ENCODE data around the gene RNF121. TPM values are rescaled to one million over a fixed set of nuclear protein-coding genes. Genes with fewer than 3 reads are reported as not detected.

Gene RNF121
- total and polyA plus RNA-seq, 2 of the 13 experiments (the other 11 are each of a cell fraction or from before 2014, with no cell fraction given) = 28.6 to 44.3 TPM

DNA sequence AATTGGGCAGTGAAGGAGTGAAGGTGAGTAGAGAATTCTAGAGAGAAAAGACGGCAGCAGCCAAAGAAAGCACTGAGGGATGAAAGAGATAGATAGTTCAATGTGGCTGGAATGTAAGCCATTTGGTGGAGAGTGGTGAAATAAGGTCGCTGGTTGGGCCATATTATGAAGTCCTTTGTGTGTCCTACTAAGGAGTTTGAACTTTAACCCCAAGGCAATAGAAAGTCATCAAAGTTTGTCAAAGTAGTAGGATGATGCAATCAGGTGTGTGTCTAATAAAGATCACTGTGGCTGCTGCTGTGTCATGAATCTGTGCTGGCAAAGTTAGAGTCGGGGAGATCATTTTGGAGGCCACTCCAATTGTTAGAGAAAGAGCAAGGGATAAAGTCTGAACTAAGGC, 18.7 kb downstream of the RNF121 start (continued):
- TF ChIP-seq, protein P1, sequence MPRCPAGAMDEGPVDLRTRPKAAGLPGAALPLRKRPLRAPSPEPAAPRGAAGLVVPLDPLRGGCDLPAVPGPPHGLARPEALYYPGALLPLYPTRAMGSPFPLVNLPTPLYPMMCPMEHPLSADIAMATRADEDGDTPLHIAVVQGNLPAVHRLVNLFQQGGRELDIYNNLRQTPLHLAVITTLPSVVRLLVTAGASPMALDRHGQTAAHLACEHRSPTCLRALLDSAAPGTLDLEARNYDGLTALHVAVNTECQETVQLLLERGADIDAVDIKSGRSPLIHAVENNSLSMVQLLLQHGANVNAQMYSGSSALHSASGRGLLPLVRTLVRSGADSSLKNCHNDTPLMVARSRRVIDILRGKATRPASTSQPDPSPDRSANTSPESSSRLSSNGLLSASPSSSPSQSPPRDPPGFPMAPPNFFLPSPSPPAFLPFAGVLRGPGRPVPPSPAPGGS (CRISPR knock-in tag; IDR thresholded peaks at IDR 0.05) = no peak
- TF ChIP-seq MBD4 (IDR thresholded peaks at IDR 0.05; ENCODE audit: borderline replicate concordance, low read length) (no peak), ISL2 (CRISPR knock-in tag; IDR thresholded peaks at IDR 0.05) (peak; percentile 82), THAP11 (CRISPR knock-in tag; IDR thresholded peaks at IDR 0.05) (peak; percentile 85), TCF7 (IDR thresholded peaks at IDR 0.05; ENCODE audit: low read depth) (peak; percentile 75), DMAP1 (CRISPR knock-in tag; IDR thresholded peaks at IDR 0.05) (peak; percentile 84), ZNF263 (CRISPR knock-in tag; IDR thresholded peaks at IDR 0.05) (no peak), ZNF274 (CRISPR knock-in tag; IDR thresholded peaks at IDR 0.05) (no peak), TEAD2 (CRISPR knock-in tag; IDR thresholded peaks at IDR 0.05) (no peak), ATM (IDR thresholded peaks at IDR 0.05; ENCODE audit: borderline replicate concordance) (no peak), SOX6 (IDR thresholded peaks at IDR 0.05) (no peak), SOX6 (CRISPR knock-in tag; IDR thresholded peaks at IDR 0.05) (peak; percentile 93), MYC (CRISPR knock-in tag; IDR thresholded peaks at IDR 0.05; ENCODE audit: borderline replicate concordance) (no peak), ZNF652 (CRISPR knock-in tag; IDR thresholded peaks at IDR 0.05; ENCODE audit: borderline replicate concordance, low read depth) (no peak; the same call in 1 of the 2 replicates), FLYWCH1 (CRISPR knock-in tag; IDR thresholded peaks at IDR 0.05) (no peak), HNRNPL (IDR thresholded peaks at IDR 0.05; ENCODE audit: low read depth, low read length) (no peak), ZNF329 (CRISPR knock-in tag; IDR thresholded peaks at IDR 0.05; ENCODE audit: low read depth) (no peak), KAT7 (CRISPR knock-in tag; IDR thresholded peaks at IDR 0.05; ENCODE audit: borderline replicate concordance) (no peak), FOXK1 (CRISPR knock-in tag; IDR thresholded peaks at IDR 0.05; ENCODE audit: borderline replicate concordance, low read depth) (peak; percentile 73; the same call in 1 of the 2 replicates), NCOA5 (CRISPR knock-in tag; IDR thresholded peaks at IDR 0.05) (no peak), SAP130 (CRISPR knock-in tag; IDR thresholded peaks at IDR 0.05; ENCODE audit: low read depth) (peak; percentile 88), MYNN (CRISPR knock-in tag; IDR thresholded peaks at IDR 0.05; ENCODE audit: low read depth) (no peak), ZBTB38 (CRISPR knock-in tag; IDR thresholded peaks at IDR 0.05) (no peak), REL (CRISPR knock-in tag; conservative IDR thresholded peaks at IDR 0.05) (no peak)
- TF ChIP-seq, protein P2, sequence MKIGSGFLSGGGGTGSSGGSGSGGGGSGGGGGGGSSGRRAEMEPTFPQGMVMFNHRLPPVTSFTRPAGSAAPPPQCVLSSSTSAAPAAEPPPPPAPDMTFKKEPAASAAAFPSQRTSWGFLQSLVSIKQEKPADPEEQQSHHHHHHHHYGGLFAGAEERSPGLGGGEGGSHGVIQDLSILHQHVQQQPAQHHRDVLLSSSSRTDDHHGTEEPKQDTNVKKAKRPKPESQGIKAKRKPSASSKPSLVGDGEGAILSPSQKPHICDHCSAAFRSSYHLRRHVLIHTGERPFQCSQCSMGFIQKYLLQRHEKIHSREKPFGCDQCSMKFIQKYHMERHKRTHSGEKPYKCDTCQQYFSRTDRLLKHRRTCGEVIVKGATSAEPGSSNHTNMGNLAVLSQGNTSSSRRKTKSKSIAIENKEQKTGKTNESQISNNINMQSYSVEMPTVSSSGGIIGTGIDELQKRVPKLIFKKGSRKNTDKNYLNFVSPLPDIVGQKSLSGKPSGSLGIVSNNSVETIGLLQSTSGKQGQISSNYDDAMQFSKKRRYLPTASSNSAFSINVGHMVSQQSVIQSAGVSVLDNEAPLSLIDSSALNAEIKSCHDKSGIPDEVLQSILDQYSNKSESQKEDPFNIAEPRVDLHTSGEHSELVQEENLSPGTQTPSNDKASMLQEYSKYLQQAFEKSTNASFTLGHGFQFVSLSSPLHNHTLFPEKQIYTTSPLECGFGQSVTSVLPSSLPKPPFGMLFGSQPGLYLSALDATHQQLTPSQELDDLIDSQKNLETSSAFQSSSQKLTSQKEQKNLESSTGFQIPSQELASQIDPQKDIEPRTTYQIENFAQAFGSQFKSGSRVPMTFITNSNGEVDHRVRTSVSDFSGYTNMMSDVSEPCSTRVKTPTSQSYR (CRISPR knock-in tag; IDR thresholded peaks at IDR 0.05; ENCODE audit: borderline replicate concordance) = peak; percentile 16; the same call in 1 of the 2 replicates
- TF ChIP-seq, protein P3, sequence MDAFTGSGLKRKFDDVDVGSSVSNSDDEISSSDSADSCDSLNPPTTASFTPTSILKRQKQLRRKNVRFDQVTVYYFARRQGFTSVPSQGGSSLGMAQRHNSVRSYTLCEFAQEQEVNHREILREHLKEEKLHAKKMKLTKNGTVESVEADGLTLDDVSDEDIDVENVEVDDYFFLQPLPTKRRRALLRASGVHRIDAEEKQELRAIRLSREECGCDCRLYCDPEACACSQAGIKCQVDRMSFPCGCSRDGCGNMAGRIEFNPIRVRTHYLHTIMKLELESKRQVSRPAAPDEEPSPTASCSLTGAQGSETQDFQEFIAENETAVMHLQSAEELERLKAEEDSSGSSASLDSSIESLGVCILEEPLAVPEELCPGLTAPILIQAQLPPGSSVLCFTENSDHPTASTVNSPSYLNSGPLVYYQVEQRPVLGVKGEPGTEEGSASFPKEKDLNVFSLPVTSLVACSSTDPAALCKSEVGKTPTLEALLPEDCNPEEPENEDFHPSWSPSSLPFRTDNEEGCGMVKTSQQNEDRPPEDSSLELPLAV (CRISPR knock-in tag; conservative IDR thresholded peaks at IDR 0.05; ENCODE audit: low read depth) = no peak
- TF ChIP-seq, protein P4, sequence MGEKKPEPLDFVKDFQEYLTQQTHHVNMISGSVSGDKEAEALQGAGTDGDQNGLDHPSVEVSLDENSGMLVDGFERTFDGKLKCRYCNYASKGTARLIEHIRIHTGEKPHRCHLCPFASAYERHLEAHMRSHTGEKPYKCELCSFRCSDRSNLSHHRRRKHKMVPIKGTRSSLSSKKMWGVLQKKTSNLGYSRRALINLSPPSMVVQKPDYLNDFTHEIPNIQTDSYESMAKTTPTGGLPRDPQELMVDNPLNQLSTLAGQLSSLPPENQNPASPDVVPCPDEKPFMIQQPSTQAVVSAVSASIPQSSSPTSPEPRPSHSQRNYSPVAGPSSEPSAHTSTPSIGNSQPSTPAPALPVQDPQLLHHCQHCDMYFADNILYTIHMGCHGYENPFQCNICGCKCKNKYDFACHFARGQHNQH (CRISPR knock-in tag; IDR thresholded peaks at IDR 0.05) = no peak; the same call in 1 of the 2 replicates
- TF ChIP-seq, protein P5, sequence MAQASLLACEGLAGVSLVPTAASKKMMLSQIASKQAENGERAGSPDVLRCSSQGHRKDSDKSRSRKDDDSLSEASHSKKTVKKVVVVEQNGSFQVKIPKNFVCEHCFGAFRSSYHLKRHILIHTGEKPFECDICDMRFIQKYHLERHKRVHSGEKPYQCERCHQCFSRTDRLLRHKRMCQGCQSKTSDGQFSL (CRISPR knock-in tag; IDR thresholded peaks at IDR 0.05) = no peak

All from HepG2 (cell line).